Endometrium (tissue), 2 donors: ENCODE results near the gene CHIC2.

ENCODE experiments used
- FAIRE-seq: peaks from 2 replicates; lab custom pipeline; 2012; peaks lifted over from hg19 to GRCh38; lab: Jason Lieb, UNC
- donor health status: control.
- donor health status: control.

Gene CHIC2

GRCh38 chr4:54093324-54094240, 29.2 kb upstream of the CHIC2 start:
- FAIRE-seq, result no peak

- no peak for FAIRE-seq
Measured at GRCh38 chr4:54092405-54093323, 28.3 kb upstream of the CHIC2 start.

GRCh38 chr4:54091637-54092404, 27.4 kb upstream of the CHIC2 start:
- no peak for FAIRE-seq

GRCh38 chr4:54090804-54091623, 26.6 kb upstream of the CHIC2 start:
- FAIRE-seq, result no peak

- no peak for FAIRE-seq
Measured at GRCh38 chr4:54090404-54090803, 26.0 kb upstream of the CHIC2 start.

GRCh38 chr4:54089875-54090274, 25.5 kb upstream of the CHIC2 start:
- FAIRE-seq, result no peak

GRCh38 chr4:54085284-54085683, 20.9 kb upstream of the CHIC2 start:
- FAIRE-seq, result no peak

- no peak for FAIRE-seq
Measured at GRCh38 chr4:54082168-54082567, 17.8 kb upstream of the CHIC2 start.

- no peak for FAIRE-seq
Measured at GRCh38 chr4:54077812-54078211, 13.4 kb upstream of the CHIC2 start.

GRCh38 chr4:54076673-54077072, 12.3 kb upstream of the CHIC2 start:
- FAIRE-seq, result no peak

- FAIRE-seq, result no peak
Measured at GRCh38 chr4:54074381-54074780, 10.0 kb upstream of the CHIC2 start.

GRCh38 chr4:54073271-54073880, 9.0 kb upstream of the CHIC2 start:
- FAIRE-seq, result no peak

GRCh38 chr4:54067166-54067565, 2.8 kb upstream of the CHIC2 start:
- FAIRE-seq, result no peak

GRCh38 chr4:54066718-54067129, 2.3 kb upstream of the CHIC2 start:
- no peak for FAIRE-seq

GRCh38 chr4:54066088-54066415, 1.6 kb upstream of the CHIC2 start:
- FAIRE-seq, result no peak

- no peak for FAIRE-seq
Measured at GRCh38 chr4:54065282-54066087, 1.1 kb upstream of the CHIC2 start.

- no peak for FAIRE-seq
Measured at GRCh38 chr4:54063737-54064316, 578 bp downstream of the CHIC2 start.

- FAIRE-seq, result peak; percentile 21
Measured at GRCh38 chr4:54063229-54063628, 1.2 kb downstream of the CHIC2 start.

- FAIRE-seq, result no peak
Measured at GRCh38 chr4:54062392-54062791, 2.0 kb downstream of the CHIC2 start.

GRCh38 chr4:54061873-54062272, 2.5 kb downstream of the CHIC2 start:
- no peak for FAIRE-seq
